GM12873 (cell line): ENCODE data around the gene DHRSX.

Source experiments
- CTCF ChIP-seq: IDR thresholded peaks from 2 replicates; pipeline ENCODE4 v1.5.1; 2012; ENCODE audit warnings: low read depth, mild to moderate bottlenecking, moderate library complexity, low read length, control low read depth; ENCODE audit not compliant: insufficient read depth; ENCODE audit errors: missing control alignments

The DHRSX gene

GRCh38 chrX:2383735-2384134 lies 117.0 kb downstream of the DHRSX start:
- no peak for TF ChIP-seq CTCF

GRCh38 chrX:2383144-2383543 lies 117.6 kb downstream of the DHRSX start:
- TF ChIP-seq CTCF = no peak

GRCh38 chrX:2376166-2376565 lies 124.6 kb downstream of the DHRSX start:
- TF ChIP-seq CTCF = no peak

GRCh38 chrX:2374086-2374485 lies 126.7 kb downstream of the DHRSX start:
- TF ChIP-seq CTCF = no peak

- no peak for TF ChIP-seq CTCF
These were observed 127.2 kb downstream of the DHRSX start for GRCh38 chrX:2373615-2374014.

- no peak for TF ChIP-seq CTCF
These were observed 129.6 kb downstream of the DHRSX start for GRCh38 chrX:2371026-2371711.

- no peak for TF ChIP-seq CTCF
These were observed 130.3 kb downstream of the DHRSX start for GRCh38 chrX:2370456-2370855.
